GM18907 (cell line): Measurements from ENCODE around the gene TSHZ2.
"Not testable (repeated sequence)": the region's sequence is repeated elsewhere in the genome, so short reads cannot be mapped to it uniquely, and the experiment has no call there.

Experiments
- ATAC-seq: cut with Tn5 transposase; IDR thresholded peaks from one replicate; pipeline ENCODE4 v1.9.1; 2021; ENCODE audit warnings: mild to moderate bottlenecking, moderate library complexity; ENCODE audit not compliant: unreplicated experiment

TSHZ2 gene

DNA sequence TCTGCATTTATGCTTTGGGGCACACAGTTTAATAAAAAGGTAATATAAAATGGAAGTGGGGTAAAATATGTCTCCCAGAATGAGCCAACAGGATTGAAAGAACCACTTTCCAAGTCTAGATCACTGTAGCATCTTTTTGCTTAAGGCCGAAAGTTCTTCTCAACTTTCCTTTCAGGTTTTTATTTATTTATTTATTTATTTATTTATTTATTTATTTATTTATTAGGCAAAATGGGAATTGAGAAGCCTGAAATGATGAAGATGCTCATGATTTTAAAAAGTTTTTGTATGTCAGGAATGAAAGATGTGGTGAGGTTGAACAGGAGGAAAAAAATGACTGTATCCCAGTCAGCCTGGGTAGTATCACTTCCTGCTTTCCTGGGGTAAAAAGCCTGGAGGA is 24.0 kb downstream of the TSHZ2 start:
- no peak for ATAC-seq

DNA sequence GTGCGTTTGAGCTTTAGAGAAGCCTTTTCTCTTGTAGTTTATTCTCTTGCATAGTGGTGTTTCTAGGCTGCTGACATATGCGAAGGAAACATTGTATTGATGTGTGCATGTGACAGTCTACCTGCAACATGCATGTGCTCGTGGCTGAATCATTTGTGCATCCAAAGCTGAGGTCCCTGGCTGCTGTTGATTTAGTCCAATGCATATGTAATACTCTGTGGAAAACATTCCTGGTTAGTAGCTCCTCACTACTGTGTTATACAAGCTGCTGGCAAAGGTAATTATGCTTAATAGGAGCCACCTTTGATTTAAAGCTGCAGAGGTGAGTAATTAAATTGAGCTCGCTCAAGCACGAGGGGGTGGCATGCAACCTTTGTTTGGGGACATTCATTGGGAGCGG is 24.5 kb downstream of the TSHZ2 start:
- no peak for ATAC-seq

DNA sequence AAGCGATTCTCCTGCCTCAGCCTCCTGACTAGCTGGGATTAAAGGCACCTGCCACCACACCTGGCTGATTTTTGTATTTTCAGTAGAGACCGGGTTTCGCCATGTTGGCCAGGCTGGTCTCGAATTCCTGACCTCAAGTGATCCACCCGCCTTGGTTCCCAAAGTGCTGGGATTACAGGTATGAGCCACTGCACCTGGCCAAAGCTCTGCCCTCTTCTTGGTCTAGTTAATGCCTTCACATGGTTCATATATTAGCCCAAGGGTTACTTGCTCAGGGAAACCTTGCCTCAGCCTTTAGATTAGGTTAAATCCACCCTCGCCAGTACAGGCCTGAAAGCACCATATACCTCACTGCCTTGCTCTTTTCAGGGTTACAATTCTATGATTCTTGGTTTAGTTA is 26.1 kb downstream of the TSHZ2 start:
- no peak for ATAC-seq

DNA sequence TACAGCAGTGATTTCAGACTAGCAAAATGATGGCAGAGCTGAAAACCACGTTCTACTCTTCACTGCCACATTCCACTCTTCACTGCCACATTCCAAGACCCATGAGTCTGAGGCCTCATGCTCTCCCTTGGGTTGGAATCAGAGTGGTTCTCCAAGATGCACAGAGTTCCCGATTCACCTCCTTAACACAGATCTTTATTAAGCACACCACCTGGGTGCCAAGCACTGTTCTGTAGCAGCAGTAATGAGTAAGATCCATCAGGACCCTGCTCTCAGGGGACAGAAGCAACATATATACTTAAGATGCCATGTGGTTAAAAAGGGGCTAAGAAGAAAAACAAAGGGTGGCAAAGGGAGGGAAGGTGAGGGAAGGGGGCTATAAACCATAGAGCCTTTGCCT is 26.9 kb downstream of the TSHZ2 start:
- ATAC-seq: no peak

DNA sequence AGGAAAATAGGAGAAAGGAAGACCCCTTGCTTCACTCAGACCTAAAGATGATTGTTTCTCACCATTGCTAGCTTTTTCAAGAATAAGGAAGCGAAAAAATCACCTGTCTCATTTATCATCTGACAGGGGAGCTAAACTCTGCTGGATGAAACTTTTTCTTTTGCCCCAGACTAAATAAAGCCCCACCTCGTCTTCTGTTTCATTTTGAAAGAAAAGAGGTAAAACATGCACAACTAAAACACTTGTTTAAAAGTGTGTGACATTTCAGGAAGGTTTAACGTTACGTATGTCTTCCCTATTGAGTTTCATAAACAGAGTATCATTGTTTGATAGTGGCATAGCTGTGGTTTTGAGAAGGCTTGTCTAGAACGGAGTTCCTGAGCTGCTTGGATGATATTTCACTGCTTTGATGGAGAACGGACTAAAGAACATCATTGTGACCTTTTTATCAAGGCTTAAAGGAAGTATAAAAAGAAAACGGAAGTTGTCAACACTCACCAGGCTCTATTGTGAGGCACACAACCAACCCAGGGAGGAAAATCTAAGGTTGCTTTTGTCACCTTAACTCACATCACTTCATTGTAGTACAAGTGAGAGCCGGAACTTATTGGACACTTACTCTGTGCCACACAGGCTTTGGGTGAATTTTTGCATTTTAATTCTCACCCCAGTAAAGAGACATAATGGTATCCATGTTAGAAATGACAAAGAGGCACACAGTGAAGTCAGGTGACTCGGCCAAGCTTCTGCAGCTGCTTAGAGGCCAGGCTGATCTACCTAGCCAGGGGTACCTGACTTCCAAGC is 29.5 kb downstream of the TSHZ2 start:
- ATAC-seq: no peak

DNA sequence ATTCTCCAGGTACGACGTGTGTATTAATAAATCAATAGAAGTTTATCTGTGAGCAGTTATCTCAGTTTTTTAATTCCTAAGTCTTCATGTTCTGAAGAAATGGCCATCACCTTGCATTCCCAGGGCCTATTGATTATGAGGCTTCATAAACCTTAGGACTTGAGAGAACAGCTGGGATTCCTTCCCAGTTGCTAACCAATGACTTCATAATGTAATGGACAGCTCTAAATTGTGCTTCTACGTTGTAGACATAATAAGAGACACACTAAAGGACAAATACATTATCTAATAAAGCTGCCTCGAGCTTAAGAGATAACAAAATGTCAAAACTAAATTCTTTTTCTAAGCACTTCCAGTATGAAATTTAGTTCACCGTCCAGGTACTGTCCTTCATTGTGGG is 30.6 kb downstream of the TSHZ2 start:
- ATAC-seq: no peak

DNA sequence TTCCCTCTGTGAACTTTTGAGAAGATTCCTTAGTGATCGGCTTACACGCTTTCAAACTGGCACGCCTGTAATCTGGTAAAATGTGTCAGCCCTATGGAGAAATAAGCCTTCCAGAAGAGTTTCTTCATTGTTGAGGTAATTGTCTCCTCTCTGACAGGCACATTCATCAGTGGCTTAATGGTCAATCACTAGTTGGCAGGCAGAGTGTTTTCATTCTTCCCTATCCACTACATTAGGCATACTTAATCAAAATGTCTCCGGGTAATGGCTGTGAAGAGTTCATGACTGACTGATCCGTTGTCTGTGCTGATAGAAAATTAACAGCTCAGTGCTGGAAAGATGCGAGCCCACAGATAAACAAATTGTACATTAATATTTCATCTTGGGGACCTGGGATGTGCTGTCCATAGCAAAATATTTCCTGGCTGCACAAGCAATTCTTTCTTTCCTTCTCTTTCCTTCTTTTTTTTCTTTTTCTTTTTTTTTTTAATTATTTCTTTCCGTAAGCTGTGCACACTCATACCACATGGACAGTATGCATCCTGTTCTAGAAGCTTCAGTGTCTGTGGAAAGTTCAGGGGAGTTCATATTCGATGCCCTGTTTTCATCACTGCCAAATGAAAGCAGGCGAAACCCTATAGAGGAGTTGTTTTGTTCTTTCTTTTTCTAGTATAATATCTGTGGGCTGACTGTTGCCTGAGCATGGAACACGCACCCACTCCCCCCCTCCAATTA is 31.4 kb downstream of the TSHZ2 start:
- no peak for ATAC-seq

DNA sequence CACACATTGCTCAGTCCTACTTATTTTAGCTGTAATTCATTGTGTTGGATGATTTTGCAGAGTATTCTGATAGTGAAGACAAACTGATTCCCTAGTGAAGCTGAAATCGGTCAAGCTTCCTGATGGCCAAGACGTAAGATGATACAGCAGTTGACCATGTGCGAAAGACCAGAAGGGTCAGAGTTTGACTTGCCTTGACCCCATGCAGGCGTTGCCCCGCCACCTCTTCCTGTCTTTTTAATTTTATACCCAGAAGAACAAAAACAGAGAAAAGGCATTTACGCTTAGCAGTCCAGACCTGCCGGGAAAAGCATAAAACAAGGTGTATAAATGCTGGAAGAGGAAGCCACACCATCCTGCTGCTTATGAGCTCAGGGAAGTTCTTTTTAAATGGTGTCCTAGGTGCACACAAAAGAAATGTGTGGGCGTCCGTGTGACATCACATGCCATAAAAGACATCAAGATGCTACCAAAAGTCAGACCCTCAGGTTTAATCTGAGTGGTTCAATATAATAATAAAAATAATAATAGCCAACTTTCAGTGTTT is 32.2 kb downstream of the TSHZ2 start:
- no peak for ATAC-seq

DNA sequence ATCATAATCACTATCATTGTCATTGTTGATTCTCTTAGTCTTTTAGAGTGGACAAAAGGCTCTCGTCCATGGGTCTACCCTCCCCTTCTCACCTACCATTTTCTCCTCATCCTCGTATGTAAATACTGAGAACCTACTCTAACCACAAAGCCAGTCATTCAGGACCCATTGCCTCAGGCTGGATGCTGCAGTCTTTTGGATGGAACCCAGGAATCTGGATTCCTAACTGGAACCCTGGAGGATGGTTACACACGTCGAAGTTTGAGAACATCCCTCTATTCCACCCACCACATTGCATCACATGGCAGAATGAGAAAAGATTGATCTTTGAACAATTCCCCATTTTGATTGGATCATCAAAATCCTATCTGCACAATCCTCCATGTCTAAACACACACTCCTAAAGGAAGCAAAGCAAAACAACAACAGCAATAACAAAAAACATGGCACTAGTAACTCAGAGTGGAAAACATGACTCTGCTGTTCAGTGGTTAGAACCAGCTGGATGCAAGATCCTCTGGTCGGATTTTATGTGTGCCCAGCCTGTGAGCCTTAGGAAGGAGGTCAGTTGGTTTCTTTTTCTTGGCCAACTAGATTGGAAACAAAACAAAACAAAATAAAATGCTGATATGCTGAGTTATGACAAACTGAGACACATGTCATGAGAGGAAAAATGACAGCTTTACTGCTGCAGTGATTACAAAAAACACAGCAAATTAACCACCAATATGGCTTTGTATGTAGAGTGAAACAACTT is 38.0 kb downstream of the TSHZ2 start:
- ATAC-seq: no peak

DNA sequence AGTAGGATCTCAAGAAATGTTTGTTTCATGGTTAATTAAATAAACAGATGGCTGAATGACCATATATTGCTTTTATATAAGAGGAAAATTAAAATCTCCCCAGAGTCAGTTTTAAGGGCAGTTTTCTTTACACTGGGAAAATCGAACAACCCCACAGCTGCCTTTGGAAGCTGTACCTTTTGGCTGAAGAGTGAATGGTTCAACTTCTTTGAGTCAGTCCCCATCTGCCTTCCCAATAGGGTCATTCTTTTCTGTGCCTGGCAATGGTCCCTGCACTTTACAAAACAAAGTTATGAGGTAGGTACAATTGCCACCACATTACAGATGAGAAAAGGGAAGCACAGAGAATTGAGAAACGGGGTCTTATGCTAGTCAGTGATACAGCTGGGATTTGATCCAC is 39.5 kb downstream of the TSHZ2 start:
- no peak for ATAC-seq

DNA sequence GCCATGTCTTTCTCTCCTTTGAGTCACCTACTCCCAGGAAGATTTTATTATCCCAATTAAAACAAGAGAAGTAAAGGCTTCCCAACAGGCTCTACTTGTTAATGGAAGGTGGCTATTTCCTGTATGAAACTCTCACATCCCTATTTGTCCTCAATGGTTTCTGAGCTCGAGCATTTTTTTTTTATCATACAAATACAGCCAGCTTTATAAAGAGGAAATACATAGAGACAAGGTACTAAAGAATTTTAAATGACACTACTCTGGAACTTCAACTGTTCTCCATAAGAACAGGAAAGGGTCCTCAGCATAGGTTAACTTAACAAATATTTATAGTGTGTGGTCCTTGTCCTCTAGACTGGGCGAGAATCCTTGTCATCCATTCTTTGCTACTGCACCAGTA is 41.0 kb downstream of the TSHZ2 start:
- ATAC-seq: no peak

DNA sequence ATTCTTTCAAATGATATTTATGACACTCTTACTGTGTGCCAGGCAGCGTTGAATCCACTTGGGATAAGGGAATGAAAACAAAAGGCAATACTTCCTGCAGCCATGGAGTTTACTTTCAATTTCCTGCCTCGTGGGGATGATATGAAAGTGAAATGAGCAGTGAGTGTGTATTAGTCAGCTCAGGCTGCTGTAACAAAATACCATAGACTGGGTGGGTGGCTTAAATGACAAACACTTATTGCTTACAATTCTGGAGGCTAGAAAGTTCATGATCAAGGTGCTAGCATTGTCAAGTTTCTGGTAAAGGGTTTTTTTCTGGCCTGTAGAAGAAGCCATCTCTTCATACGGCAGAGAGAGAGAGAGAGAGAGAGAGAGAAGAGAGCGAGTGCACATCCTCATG is 41.7 kb downstream of the TSHZ2 start:
- ATAC-seq: no peak

DNA sequence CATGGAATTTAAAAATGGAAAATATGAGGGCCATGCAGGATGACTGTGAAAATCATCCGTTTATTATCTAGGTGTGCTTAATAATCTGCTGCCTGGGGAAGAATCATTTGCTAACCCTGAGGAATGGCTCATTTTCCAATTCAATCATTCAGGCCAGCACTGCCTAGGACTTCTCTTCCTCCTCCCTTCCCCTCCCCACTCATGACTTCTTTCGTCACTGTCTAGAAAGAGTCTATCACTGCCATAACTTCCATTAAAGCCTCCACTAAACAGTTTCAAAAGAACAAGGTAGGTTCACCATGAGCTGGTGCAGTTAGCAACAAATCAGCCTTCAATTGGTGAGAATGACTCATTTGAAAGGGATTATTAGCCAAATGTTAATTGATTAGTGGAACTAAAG is 43.9 kb downstream of the TSHZ2 start:
- no peak for ATAC-seq

DNA sequence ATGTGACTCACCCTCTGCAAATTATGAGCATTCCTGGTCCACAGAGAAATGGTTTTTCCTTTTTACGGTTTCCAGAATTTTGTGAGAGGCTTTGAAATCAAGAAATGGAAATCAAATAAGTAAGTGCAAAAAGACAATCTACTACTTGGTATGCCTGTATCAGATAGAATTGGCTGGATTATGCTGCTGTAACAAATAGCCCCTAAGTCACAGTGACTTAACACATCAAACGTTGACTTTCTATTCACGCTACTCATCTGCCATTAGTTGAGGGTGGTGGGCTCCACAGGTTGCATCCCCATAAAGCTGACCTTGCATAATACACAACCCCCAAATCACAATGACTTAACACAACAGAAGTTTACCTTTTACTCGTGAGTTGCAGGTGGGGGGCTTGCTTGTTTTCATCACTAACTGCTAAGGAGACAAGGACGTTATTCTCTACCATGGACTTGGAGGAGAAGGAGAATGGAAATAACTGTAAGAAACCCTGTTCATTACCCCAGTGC is 44.4 kb downstream of the TSHZ2 start:
- no peak for ATAC-seq

DNA sequence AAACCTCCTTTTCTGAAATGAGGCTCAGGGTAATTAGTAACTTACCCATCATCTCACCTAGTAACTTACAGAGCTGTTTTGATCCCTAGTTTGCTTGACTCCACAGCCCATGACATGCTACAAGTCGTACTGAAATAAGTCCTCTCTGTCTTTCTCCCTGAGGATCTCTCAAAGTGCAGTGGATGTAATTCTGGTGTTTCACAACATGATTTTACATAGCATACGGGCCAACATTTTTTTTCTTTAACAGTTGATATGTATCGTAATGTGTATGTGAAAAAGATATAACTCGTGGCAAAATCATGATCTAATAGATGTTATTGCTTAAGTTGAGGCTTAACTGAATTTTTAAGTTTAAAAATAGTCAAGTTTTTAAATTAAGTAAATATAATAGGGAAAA is 45.0 kb downstream of the TSHZ2 start:
- no peak for ATAC-seq

DNA sequence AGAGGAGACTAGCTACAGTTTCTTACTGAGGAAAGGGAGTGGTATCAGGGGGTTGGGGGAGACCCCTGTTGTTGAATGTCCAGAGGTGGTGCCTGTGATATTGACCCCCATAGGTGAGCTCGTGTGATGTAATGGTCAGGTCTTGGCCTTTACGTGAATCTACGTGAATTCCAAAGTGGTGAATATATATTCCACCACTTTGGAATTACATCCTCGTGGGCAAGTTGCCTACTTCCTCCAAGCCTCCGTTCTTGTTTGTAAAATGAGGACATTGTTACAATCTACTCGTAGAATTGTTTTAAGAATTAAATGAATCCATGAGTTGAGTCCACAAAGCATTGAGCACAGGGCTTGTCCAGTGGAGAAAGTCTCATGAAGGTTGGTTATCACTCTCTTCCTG is 47.3 kb downstream of the TSHZ2 start:
- ATAC-seq: no peak

DNA sequence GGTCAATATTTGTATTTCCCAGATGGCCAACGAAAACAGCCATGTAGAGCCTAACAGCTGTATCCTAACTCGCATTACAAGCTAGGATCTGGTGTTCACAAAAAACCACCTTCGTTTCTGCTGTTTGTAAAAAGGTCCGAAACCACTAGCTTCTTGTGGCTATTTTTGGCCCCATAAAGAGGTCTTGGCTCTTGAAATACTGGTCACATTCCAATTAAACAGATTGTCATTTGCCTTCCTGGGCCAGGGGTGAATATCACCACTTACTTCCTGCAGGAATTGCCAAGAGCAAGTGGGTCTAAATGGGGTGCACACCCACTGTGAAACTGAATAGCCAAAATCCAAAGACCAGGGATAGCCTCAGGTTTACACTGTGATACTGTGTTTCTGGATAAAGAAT is 48.2 kb downstream of the TSHZ2 start:
- ATAC-seq: no peak

DNA sequence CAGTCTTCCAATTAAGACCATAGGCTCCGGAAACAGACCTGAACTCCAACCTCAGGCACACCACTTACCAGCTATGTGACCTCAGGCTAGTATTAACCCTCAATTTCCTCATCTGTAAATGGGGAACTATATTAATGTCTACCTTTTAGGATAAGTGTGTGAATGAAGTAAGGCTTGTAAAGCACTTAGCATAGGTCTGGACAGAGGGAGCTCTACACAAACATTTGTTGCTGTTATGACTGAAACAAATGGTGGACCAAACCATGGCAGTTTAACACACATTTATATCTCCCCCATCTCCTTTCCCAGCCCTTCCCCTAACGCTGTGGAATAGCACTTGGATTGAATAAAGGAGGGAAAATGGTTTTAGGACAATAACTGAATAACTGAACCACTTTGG is 48.7 kb downstream of the TSHZ2 start:
- ATAC-seq: no peak

DNA sequence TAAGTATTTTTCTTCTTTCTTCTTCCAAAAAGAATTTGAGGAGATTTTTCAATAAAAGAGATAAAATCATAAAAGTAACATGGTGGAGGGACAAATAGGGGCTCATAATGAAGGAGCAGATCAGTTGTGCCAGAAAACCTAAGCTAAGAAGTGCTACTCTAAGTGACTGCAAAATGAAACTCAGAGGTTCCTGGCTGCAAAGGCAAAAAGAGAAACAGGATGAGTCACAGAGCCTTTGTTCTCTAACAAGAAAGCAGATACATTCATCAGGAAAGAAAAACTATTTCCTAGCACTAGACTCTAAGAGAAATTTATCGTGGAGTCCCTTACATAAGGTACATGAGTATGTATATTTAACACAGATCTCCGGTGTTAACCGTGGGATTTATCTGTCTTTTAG is 49.8 kb downstream of the TSHZ2 start:
- ATAC-seq: no peak

DNA sequence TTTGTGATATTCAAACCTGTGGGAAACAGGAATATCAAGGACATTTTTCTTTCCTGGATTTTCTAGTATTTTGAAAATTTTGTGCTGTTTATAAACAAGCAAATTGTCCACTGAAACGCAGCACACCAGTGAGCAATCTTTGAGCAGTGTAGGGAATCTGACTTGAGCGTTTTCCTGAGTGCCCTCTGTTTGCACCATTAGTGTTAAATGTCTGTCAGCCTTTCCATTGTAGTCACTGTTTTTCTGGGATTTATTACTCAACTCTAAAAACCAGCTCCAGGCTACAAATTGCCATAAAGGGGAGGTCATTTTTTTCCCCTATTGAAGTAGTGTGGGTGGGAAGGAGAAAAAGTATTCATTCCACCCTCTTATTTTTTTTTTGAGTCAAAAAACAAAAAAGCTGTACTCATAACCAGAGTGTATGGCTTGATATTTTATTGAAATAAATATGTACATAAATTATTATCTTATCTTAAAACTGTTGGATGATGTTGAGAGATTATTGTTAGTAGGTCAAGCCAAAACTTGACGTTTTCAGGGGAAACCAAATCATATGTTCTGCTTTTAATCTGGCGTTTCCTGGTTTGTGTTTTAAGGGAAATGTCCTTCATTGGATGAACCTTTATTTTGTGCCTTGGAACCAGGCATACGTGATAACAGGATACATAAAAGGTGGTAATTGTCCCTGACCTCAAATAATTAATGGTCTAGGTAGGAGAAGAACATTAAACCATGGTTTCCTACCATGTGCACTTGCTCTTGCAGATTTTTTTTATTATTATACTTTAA is 51.8 kb downstream of the TSHZ2 start:
- no peak for ATAC-seq

DNA sequence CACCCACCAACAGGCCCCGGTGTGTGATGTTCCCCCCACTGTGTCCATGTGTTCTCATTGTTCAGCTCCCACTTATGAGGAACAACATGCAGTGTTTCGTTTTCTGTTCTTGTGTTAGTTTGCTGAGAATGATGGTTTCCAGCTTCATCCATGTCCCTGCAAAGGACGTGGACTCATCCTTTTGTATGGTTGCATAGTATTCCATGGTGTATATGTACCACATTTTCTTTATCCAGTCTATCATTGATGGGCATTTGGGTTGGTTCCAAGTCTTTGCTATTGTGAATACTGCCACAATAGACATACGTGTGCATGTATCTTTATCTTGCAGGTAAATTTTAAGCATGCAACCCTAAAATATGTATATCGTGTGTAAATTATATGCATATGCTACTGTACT is 52.5 kb downstream of the TSHZ2 start:
- not testable (repeated sequence) for ATAC-seq
